A549 (cell line): Measurements from ENCODE around the gene ADARB2. TPM values are rescaled to one million over a fixed set of nuclear protein-coding genes. Genes with fewer than 3 reads are reported as not detected.

Experiments
- ATAC-seq, 2 experiments: fragments of 200-7000 bp in 1 of 2; fragments of >200 bp in 1 of 2; cut with Nextera tagmentation in 1 of 2; cut with Tn5 transposase in 1 of 2; 3 replicates each; pipeline versions ENCODE4 v1.8.0 to v1.9.1; 2018 to 2020; ENCODE audit warnings: mild to moderate bottlenecking in 1 of 2, moderate library complexity in 1 of 2
- CTCF ChIA-PET: fragments of 300-600 bp; sonication (Branson Sonifier 250); formaldehyde crosslinking; extraction: SDS; loops from one replicate; lab custom pipeline; 2021; ENCODE audit warnings: antibody characterized with exemption, inconsistent platforms; lab: Yijun Ruan, JAX
- POLR2A ChIA-PET: fragments of 350-600 bp; formaldehyde crosslinking; extraction: SDS; loops from one replicate; lab custom pipeline; 2021; ENCODE audit warnings: antibody characterized with exemption, inconsistent platforms; lab: Yijun Ruan, JAX
- DNase-seq, 2 experiments: peaks; one replicate each; pipeline versions ENCODE4 v3.0.0 to v3.0.0-alpha.2; 2011 to 2016; ENCODE audit warnings: low read depth in 1 of 2, low spot score in 1 of 2
- FAIRE-seq: peaks from 2 replicates; lab custom pipeline; 2011; peaks lifted over from hg19 to GRCh38; lab: Jason Lieb, UNC
- H3K27ac ChIP-seq, 2 experiments: fragments of >200 bp; sonication (Bioruptor Twin); formaldehyde crosslinking; 3 replicates each; pipeline ENCODE4 v1.5.1; 2016 to 2017
- H3K4me1 ChIP-seq: fragments of >200 bp; sonication (Bioruptor Twin); formaldehyde crosslinking; 3 replicates; pipeline ENCODE4 v1.6.1; 2016
- H3K4me2 ChIP-seq: fragments of >200 bp; sonication (Bioruptor Twin); formaldehyde crosslinking; 3 replicates; pipeline ENCODE4 v1.6.1; 2016
- H3K4me3 ChIP-seq: fragments of >200 bp; sonication (Bioruptor Twin); formaldehyde crosslinking; 3 replicates; pipeline ENCODE4 v1.5.1; 2016
- H3K9me3 ChIP-seq: fragments of >200 bp; sonication (Bioruptor Twin); formaldehyde crosslinking; 3 replicates; pipeline ENCODE4 v1.6.1; 2016
- BCL3 ChIP-seq: fragments of >200 bp; sonication (Bioruptor Twin); formaldehyde crosslinking; IDR thresholded peaks from 3 replicates; pipeline ENCODE4 v1.6.1; 2016
- BHLHE40 ChIP-seq: IDR thresholded peaks from 2 replicates; pipeline ENCODE4 v1.6.1; 2012; ENCODE audit warnings: low read depth, low read length, inconsistent platforms
- CBX8 ChIP-seq: fragments of 200-600 bp; sonication (generic); IDR thresholded peaks from 2 replicates; pipeline ENCODE4 v1.6.1; 2016
- EHF ChIP-seq: fragments of 250-450 bp; sonication (Bioruptor Pico); IDR thresholded peaks from 2 replicates; pipeline ENCODE4 v1.5.0; 2020; ENCODE audit warnings: mild to moderate bottlenecking
- EHMT2 ChIP-seq: fragments of 200-600 bp; sonication (generic); IDR thresholded peaks from 2 replicates; pipeline ENCODE4 v1.6.1; 2016; ENCODE audit warnings: antibody characterized with exemption, low read depth, mild to moderate bottlenecking, moderate library complexity
- EP300 ChIP-seq, 2 experiments: fragments of >200 bp; sonication (Bioruptor Twin); formaldehyde crosslinking; IDR thresholded peaks; 2 replicates in 1 of 2; 3 replicates in 1 of 2; pipeline ENCODE4 v1.6.1; 2016 to 2017
- FOSB ChIP-seq: fragments of 250-450 bp; sonication (Bioruptor Pico); IDR thresholded peaks from 2 replicates; pipeline ENCODE4 v1.5.0; 2020; ENCODE audit warnings: mild to moderate bottlenecking, moderate library complexity
- GATA3 ChIP-seq: IDR thresholded peaks from 2 replicates; pipeline ENCODE4 v1.6.1; 2012; ENCODE audit warnings: borderline replicate concordance
- HEYL ChIP-seq: fragments of 250-450 bp; sonication (Bioruptor Pico); IDR thresholded peaks from 2 replicates; pipeline ENCODE4 v1.8.0; 2021; ENCODE audit warnings: mild to moderate bottlenecking, moderate library complexity
- HOXB13 ChIP-seq: fragments of 250-450 bp; sonication (Bioruptor Pico); IDR thresholded peaks from 2 replicates; pipeline ENCODE4 v1.5.0; 2020; ENCODE audit warnings: low read depth, mild to moderate bottlenecking, moderate library complexity
- JUNB ChIP-seq: fragments of >200 bp; sonication (Bioruptor Twin); formaldehyde crosslinking; IDR thresholded peaks from 2 replicates; pipeline ENCODE4 v1.6.1; 2016
- KDM5A ChIP-seq: fragments of 200-600 bp; sonication (generic); IDR thresholded peaks from 2 replicates; pipeline ENCODE4 v1.6.1; 2016; ENCODE audit warnings: antibody characterized with exemption, mild to moderate bottlenecking
- MAX ChIP-seq: IDR thresholded peaks from 2 replicates; pipeline ENCODE4 v1.6.1; 2012
- MYC ChIP-seq: IDR thresholded peaks from 2 replicates; pipeline ENCODE4 v1.6.1; 2012; ENCODE audit warnings: mild to moderate bottlenecking, inconsistent platforms, low read length, improper control_type of control experiment, borderline replicate concordance
- NFE2L2 ChIP-seq: fragments of 150-350 bp; conservative IDR thresholded peaks from 2 replicates; pipeline ENCODE4 v1.6.1; 2014; ENCODE audit warnings: low read length
- NPAS2 ChIP-seq: fragments of 250-450 bp; sonication (Bioruptor Pico); IDR thresholded peaks from 2 replicates; pipeline ENCODE4 v1.8.0; 2022; ENCODE audit warnings: mild to moderate bottlenecking, moderate library complexity, borderline replicate concordance
- PHF8 ChIP-seq: fragments of 200-600 bp; sonication (generic); IDR thresholded peaks from 2 replicates; pipeline ENCODE4 v1.6.1; 2016; ENCODE audit warnings: low read depth, mild to moderate bottlenecking, antibody characterized with exemption, moderate library complexity, borderline replicate concordance
- POLR2A ChIP-seq: IDR thresholded peaks from 2 replicates; pipeline ENCODE4 v1.6.1; 2012; ENCODE audit warnings: mild to moderate bottlenecking, low read length
- RARB ChIP-seq: fragments of 250-450 bp; sonication (Bioruptor Pico); IDR thresholded peaks from 2 replicates; pipeline ENCODE4 v1.8.0; 2021; ENCODE audit warnings: mild to moderate bottlenecking, moderate library complexity
- RFX5 ChIP-seq: fragments of 450-650 bp; IDR thresholded peaks from 2 replicates; pipeline ENCODE4 v1.7.1; 2014; ENCODE audit warnings: antibody characterized with exemption, mild to moderate bottlenecking, moderate library complexity
- SMC3 ChIP-seq: fragments of >200 bp; sonication (Bioruptor Twin); formaldehyde crosslinking; IDR thresholded peaks from 3 replicates; pipeline ENCODE4 v1.6.1; 2018; ENCODE audit warnings: inconsistent platforms
- SREBF2 ChIP-seq: fragments of 450-650 bp; IDR thresholded peaks from 2 replicates; pipeline ENCODE4 v1.6.1; 2014; ENCODE audit warnings: mild to moderate bottlenecking, moderate library complexity
- TP53 ChIP-seq: fragments of 250-450 bp; sonication (Bioruptor Pico); IDR thresholded peaks from 2 replicates; pipeline ENCODE4 v1.5.0; 2021; ENCODE audit warnings: mild to moderate bottlenecking, moderate library complexity
- ZNF302 ChIP-seq: fragments of 250-450 bp; sonication (Bioruptor Pico); IDR thresholded peaks from 2 replicates; pipeline ENCODE4 v1.9.0; 2021; ENCODE audit warnings: inconsistent platforms, mild to moderate bottlenecking, moderate library complexity
- WGBS: methylation state at CpG from one replicate; pipeline ENCODE4 v1.1.6; 2017; ENCODE audit errors: missing lambda C conversion rate; 5-methylcytosine and 5-hydroxymethylcytosine counted together
- polyA plus RNA-seq, 4 experiments: library from polyadenylated mRNA; depleted of rRNA in 3 of 4; stranded (reverse); fragments of >200 nt; fragmentation: RNase III in 1 of 4; extraction: RNeasy Plus Mini Kit Qiagen cat#74134 plus additional on column Dnase treatment in 1 of 4; gene quantifications; 2 replicates in 3 of 4; 3 replicates in 1 of 4; pipeline ENCODE4 v1.2.3, GENCODE V29; 2011 to 2017
- TF ChIP-seq, protein P1 (sequence below): fragments of 450-650 bp; IDR thresholded peaks from 2 replicates; pipeline ENCODE4 v1.6.1; 2014; ENCODE audit warnings: antibody characterized with exemption
- TF ChIP-seq, protein P2 (sequence below): fragments of 250-450 bp; sonication (Bioruptor Pico); IDR thresholded peaks from 2 replicates; pipeline ENCODE4 v1.5.0; 2020; ENCODE audit warnings: low read depth, mild to moderate bottlenecking, moderate library complexity
- TF ChIP-seq, protein P3 (sequence below): fragments of 200-600 bp; sonication (generic); IDR thresholded peaks from 2 replicates; pipeline ENCODE4 v1.6.1; 2016; ENCODE audit warnings: antibody characterized with exemption, mild to moderate bottlenecking, moderate library complexity
- TF ChIP-seq, protein P4 (sequence below): fragments of >200 bp; sonication (Bioruptor Twin); formaldehyde crosslinking; IDR thresholded peaks from 3 replicates; pipeline ENCODE4 v1.5.1; 2016

ADARB2 gene
- polyA plus RNA-seq, 2 of the 4 experiments (the other 2 are of a cell fraction) = not detected

GRCh38 chr10:1377231-1377630 is 360.1 kb downstream of the ADARB2 start:
- 41% methylated on average over 4 of the region's 6 CpGs for WGBS
- FAIRE-seq (no peak), ATAC-seq (no peak), DNase-seq (no peak)
- Histone ChIP-seq H3K4me2 (no peak overlapping the region), H3K4me3 (no peak overlapping the region), H3K4me1 (no peaks in the 10 kb centered on the region), H3K9me3 (0 out of 3 replicates have a peak, but pooled peaks cover 2% of the 10 kb centered on the region), H3K27ac (no peak overlapping the region)
- TF ChIP-seq, protein P1, sequence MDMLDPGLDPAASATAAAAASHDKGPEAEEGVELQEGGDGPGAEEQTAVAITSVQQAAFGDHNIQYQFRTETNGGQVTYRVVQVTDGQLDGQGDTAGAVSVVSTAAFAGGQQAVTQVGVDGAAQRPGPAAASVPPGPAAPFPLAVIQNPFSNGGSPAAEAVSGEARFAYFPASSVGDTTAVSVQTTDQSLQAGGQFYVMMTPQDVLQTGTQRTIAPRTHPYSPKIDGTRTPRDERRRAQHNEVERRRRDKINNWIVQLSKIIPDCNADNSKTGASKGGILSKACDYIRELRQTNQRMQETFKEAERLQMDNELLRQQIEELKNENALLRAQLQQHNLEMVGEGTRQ = no peak
- TF ChIP-seq, protein P2, sequence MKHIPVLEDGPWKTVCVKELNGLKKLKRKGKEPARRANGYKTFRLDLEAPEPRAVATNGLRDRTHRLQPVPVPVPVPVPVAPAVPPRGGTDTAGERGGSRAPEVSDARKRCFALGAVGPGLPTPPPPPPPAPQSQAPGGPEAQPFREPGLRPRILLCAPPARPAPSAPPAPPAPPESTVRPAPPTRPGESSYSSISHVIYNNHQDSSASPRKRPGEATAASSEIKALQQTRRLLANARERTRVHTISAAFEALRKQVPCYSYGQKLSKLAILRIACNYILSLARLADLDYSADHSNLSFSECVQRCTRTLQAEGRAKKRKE (CRISPR knock-in tag) = no peak
- TF ChIP-seq, protein P3, sequence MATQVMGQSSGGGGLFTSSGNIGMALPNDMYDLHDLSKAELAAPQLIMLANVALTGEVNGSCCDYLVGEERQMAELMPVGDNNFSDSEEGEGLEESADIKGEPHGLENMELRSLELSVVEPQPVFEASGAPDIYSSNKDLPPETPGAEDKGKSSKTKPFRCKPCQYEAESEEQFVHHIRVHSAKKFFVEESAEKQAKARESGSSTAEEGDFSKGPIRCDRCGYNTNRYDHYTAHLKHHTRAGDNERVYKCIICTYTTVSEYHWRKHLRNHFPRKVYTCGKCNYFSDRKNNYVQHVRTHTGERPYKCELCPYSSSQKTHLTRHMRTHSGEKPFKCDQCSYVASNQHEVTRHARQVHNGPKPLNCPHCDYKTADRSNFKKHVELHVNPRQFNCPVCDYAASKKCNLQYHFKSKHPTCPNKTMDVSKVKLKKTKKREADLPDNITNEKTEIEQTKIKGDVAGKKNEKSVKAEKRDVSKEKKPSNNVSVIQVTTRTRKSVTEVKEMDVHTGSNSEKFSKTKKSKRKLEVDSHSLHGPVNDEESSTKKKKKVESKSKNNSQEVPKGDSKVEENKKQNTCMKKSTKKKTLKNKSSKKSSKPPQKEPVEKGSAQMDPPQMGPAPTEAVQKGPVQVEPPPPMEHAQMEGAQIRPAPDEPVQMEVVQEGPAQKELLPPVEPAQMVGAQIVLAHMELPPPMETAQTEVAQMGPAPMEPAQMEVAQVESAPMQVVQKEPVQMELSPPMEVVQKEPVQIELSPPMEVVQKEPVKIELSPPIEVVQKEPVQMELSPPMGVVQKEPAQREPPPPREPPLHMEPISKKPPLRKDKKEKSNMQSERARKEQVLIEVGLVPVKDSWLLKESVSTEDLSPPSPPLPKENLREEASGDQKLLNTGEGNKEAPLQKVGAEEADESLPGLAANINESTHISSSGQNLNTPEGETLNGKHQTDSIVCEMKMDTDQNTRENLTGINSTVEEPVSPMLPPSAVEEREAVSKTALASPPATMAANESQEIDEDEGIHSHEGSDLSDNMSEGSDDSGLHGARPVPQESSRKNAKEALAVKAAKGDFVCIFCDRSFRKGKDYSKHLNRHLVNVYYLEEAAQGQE = no peak
- TF ChIP-seq HOXB13 (CRISPR knock-in tag) (no peak), BCL3 (no peak), EP300 (IDR thresholded peaks at IDR 0.05) (no peak), HEYL (CRISPR knock-in tag) (no peak), MAX (no peak), GATA3 (no peak), ZNF302 (CRISPR knock-in tag) (no peak), NFE2L2 (no peak), TP53 (no peak), MYC (no peak), PHF8 (no peak), JUNB (no peak), KDM5A (no peak), FOSB (CRISPR knock-in tag) (no peak)
- TF ChIP-seq, protein P4, sequence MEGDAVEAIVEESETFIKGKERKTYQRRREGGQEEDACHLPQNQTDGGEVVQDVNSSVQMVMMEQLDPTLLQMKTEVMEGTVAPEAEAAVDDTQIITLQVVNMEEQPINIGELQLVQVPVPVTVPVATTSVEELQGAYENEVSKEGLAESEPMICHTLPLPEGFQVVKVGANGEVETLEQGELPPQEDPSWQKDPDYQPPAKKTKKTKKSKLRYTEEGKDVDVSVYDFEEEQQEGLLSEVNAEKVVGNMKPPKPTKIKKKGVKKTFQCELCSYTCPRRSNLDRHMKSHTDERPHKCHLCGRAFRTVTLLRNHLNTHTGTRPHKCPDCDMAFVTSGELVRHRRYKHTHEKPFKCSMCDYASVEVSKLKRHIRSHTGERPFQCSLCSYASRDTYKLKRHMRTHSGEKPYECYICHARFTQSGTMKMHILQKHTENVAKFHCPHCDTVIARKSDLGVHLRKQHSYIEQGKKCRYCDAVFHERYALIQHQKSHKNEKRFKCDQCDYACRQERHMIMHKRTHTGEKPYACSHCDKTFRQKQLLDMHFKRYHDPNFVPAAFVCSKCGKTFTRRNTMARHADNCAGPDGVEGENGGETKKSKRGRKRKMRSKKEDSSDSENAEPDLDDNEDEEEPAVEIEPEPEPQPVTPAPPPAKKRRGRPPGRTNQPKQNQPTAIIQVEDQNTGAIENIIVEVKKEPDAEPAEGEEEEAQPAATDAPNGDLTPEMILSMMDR = no peak
- CTCF ChIA-PET = no interaction called here
- POLR2A ChIA-PET = no interaction called here

GRCh38 chr10:1376384-1376945 is 360.9 kb downstream of the ADARB2 start:
- FAIRE-seq (no peak), ATAC-seq (no peak), DNase-seq (no peak)
- CTCF ChIA-PET = no interaction called here
- Histone ChIP-seq H3K4me3 (no peak overlapping the region), H3K4me1 (no peaks in the 10 kb centered on the region), H3K27ac (no peak overlapping the region), H3K9me3 (no peaks in the 10 kb centered on the region), H3K4me2 (no peak overlapping the region)
- WGBS = 30% methylated on average over 7 of the region's 11 CpGs
- POLR2A ChIA-PET = no interaction called here
- TF ChIP-seq EHF (CRISPR knock-in tag) (no peak), HEYL (CRISPR knock-in tag) (no peak), EHMT2 (no peak), CBX8 (no peak), RFX5 (no peak), BHLHE40 (no peak), SREBF2 (no peak), POLR2A (no peak), GATA3 (no peak), SMC3 (no peak), FOSB (CRISPR knock-in tag) (no peak), KDM5A (no peak), NPAS2 (CRISPR knock-in tag) (no peak), BCL3 (no peak), RARB (CRISPR knock-in tag) (no peak)
